Bronchial epithelial cell (primary cell): ENCODE results near the gene LY9. TPM values are rescaled to one million over a fixed set of nuclear protein-coding genes. Genes with fewer than 3 reads are reported as not detected.

ENCODE experiments used
- DNase-seq: peaks from one replicate; pipeline ENCODE4 v3.0.0-alpha.2; 2010; ENCODE audit warnings: low read depth
- FAIRE-seq: peaks from 2 replicates; lab custom pipeline; 2011; peaks lifted over from hg19 to GRCh38; lab: Jason Lieb, UNC
- H3K27me3 ChIP-seq: 2 replicates; pipeline ENCODE4 v1.5.1; 2011; ENCODE audit warnings: low read length; ENCODE audit not compliant: control insufficient read depth, insufficient read depth
- H3K36me3 ChIP-seq: 2 replicates; pipeline ENCODE4 v1.5.1; 2011; ENCODE audit warnings: low read length; ENCODE audit not compliant: control insufficient read depth, insufficient read depth
- H3K4me3 ChIP-seq: 2 replicates; pipeline ENCODE4 v1.5.1; 2011; ENCODE audit warnings: mild to moderate bottlenecking, low read depth, low read length, control low read depth
- total RNA-seq: library from RNA; depleted of rRNA; stranded (reverse); fragments of >200 nt; gene quantifications from 2 replicates; pipeline ENCODE4 v1.2.1, GENCODE V29; 2014
- TF ChIP-seq, protein P1 (sequence below): IDR thresholded peaks from 2 replicates; pipeline ENCODE4 v1.5.1; 2011; ENCODE audit warnings: mild to moderate bottlenecking, moderate library complexity, low read length, control low read depth, inconsistent platforms; ENCODE audit not compliant: insufficient read depth, severe bottlenecking

LY9 gene
- total RNA-seq, 1 donor from 2014 or later = under 0.01 TPM

DNA sequence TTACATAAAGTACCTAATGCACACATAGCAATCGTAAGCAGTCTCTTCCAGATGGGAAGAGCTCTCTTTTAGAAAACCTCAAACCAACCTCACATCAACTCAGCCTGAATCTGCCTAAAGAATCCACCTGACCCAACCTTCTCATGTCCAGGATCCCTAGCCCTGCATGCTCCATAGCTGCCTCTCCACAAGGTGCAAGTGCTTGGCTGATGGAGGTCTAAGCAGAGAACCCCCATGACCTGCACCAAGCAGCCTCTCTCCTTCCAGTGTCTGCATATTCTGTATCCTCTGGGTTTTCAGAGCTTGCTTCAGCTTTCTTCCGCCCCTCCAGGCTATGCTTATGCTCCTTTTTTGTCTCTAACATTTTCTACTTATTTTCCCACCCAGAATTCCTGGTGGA, 2.5 kb downstream of the LY9 start:
- TF ChIP-seq, protein P1, sequence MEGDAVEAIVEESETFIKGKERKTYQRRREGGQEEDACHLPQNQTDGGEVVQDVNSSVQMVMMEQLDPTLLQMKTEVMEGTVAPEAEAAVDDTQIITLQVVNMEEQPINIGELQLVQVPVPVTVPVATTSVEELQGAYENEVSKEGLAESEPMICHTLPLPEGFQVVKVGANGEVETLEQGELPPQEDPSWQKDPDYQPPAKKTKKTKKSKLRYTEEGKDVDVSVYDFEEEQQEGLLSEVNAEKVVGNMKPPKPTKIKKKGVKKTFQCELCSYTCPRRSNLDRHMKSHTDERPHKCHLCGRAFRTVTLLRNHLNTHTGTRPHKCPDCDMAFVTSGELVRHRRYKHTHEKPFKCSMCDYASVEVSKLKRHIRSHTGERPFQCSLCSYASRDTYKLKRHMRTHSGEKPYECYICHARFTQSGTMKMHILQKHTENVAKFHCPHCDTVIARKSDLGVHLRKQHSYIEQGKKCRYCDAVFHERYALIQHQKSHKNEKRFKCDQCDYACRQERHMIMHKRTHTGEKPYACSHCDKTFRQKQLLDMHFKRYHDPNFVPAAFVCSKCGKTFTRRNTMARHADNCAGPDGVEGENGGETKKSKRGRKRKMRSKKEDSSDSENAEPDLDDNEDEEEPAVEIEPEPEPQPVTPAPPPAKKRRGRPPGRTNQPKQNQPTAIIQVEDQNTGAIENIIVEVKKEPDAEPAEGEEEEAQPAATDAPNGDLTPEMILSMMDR = no peak
- no peaks in the 10 kb centered on the region for H3K27me3 ChIP-seq
- DNase-seq (no peak), FAIRE-seq (no peak)
- no peaks in the 10 kb centered on the region for H3K36me3 ChIP-seq
- no peak overlapping the region for H3K4me3 ChIP-seq

DNA sequence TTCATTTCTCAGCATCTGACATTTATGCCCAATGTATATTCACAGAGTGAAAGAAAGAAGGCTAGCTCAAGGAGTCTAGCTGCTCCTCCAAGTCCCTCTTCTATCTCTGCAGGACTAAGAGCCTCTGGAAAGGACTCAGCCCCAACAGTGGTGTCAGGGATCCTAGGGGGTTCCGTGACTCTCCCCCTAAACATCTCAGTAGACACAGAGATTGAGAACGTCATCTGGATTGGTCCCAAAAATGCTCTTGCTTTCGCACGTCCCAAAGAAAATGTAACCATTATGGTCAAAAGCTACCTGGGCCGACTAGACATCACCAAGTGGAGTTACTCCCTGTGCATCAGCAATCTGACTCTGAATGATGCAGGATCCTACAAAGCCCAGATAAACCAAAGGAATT, 3.7 kb downstream of the LY9 start:
- no peak for DNase-seq
- Histone ChIP-seq H3K4me3 (no peak overlapping the region), H3K36me3 (no peaks in the 10 kb centered on the region), H3K27me3 (no peaks in the 10 kb centered on the region)
- TF ChIP-seq, protein P1 = no peak
- peak; percentile 82 for FAIRE-seq

DNA sequence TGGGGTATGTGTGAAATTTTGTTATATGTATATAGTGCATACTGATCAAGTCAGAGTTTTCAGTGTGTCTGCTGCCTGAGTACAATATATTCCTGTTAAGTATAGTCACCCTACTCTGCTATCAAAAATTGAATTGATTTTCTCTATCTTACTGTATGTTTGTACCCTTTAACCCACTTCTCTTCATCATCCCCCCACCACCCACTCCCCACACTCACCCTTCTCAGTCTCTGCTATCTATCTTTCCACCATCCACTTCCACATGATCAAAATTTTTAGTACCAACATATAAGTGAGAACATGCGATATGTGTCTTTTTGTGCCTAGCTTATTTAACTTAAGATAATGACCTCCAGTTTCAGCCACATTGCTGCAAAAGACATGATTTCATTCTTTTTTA, 4.2 kb downstream of the LY9 start:
- Histone ChIP-seq H3K4me3 (no peak overlapping the region), H3K27me3 (no peaks in the 10 kb centered on the region), H3K36me3 (no peaks in the 10 kb centered on the region)
- DNase-seq (no peak), FAIRE-seq (no peak)
- TF ChIP-seq, protein P1 = no peak

DNA sequence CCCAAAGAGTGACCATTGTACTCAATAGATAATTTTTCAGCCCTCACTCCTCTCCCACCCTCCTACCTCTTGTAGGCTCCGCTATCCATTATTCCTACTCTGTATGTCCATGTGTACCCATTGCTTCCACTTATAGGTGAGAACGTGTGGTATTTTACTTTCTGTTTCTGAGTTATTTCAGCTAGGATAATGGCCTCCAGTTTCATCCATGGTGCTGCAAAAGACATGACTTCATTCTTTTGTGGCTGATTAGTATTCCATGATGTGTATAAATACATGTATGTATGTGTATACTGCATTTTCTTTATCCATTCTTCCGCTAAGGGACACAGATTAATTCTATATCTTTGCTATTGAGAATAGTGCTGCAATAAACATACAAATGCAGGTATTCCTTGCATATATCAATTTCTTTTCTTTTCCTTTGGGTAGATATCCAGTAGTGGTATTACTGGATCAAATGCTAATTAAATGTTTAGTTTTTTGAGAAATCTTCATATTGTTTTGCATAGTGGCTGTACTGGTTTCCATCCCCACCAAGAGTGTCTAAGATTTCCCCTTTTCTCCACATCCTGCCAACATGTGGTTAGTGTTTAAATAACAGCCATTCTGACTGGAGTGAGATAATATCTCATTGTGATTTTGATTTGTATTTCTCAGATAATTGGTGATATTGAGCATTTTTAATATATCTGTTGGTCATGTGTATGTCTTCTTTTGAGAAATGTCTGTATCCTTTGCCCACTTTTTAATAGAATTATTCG, 4.9 kb downstream of the LY9 start:
- DNase-seq (no peak), FAIRE-seq (no peak)
- H3K4me3 ChIP-seq = no peak overlapping the region
- H3K36me3 ChIP-seq = no peaks in the 10 kb centered on the region
- TF ChIP-seq, protein P1 = no peak
- no peaks in the 10 kb centered on the region for H3K27me3 ChIP-seq

DNA sequence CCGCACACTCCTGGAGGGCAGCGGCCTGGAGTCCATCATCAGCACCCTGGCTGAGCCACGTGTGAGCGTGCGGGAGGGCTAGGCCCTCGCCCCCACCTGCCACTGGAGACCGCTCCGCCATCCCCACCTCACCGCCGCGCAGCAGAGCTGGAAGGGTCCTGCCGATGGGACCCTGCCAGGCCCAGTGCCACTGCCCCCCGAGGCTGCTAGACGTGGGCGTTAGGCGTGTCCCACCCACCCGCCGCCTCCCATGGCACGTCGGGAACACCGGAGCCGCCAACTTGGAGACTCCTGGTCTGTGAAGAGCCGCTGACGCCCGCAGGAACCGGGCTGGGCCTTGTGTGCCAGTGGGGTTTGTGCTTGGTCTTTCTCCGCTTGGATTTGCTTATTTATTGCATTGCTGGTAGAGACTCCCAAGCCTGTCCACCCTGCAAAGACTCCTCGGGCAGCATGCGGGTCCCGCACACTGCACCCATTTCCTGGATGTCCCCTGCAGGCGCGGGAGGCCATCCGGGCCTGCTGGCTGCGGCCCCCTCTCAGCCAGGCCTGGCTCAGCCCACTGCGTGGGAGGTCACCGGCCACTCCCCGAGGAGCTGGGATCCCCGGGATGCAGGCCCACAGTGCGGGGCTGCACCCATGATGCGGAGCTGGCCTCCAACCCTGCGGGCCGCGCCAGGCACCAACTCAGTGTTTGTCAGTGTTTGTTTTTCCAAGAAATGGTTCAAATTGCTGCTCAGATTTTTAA, 6.0 kb downstream of the LY9 start:
- Histone ChIP-seq H3K4me3 (no peak overlapping the region), H3K27me3 (no peaks in the 10 kb centered on the region), H3K36me3 (no peaks in the 10 kb centered on the region)
- no peak for FAIRE-seq
- DNase-seq = no peak
- TF ChIP-seq, protein P1 = no peak
